ENCODE measurements around the gene PEPD. TPM values are rescaled to one million over a fixed set of nuclear protein-coding genes. Genes with fewer than 3 reads are reported as not detected.
"Not testable (repeated sequence)": the region's sequence is repeated elsewhere in the genome, so short reads cannot be mapped to it uniquely, and the experiment has no call there.

The PEPD gene
- total RNA-seq, 4 donors from 2014 or later: 79.8 to 122 (median 94.8) TPM

GRCh38 chr19:33486936-33487811 is 34.4 kb downstream of the PEPD start:
- Histone ChIP-seq H3K27me3 (no peaks in the 10 kb centered on the region), H3K4me1 (no peaks in the 10 kb centered on the region), H3K27ac (no peak overlapping the region), H3K4me3 (no peak overlapping the region), H3K36me3 (peaks cover 0 to 84% (median 0%) of the 10 kb centered on the region in 3 donors), H3K9me3 (peaks cover 0 to 21% (median 4%) of the 10 kb centered on the region in 4 donors)
- WGBS, 2 donors: 85% methylated on average over 23 of the region's 23 CpGs
- DNase-seq (ENCODE audit: low spot score in 2 of 2): no peak
- no peak for TF ChIP-seq EP300 (IDR thresholded peaks at IDR 0.05)
- TF ChIP-seq, protein P1, sequence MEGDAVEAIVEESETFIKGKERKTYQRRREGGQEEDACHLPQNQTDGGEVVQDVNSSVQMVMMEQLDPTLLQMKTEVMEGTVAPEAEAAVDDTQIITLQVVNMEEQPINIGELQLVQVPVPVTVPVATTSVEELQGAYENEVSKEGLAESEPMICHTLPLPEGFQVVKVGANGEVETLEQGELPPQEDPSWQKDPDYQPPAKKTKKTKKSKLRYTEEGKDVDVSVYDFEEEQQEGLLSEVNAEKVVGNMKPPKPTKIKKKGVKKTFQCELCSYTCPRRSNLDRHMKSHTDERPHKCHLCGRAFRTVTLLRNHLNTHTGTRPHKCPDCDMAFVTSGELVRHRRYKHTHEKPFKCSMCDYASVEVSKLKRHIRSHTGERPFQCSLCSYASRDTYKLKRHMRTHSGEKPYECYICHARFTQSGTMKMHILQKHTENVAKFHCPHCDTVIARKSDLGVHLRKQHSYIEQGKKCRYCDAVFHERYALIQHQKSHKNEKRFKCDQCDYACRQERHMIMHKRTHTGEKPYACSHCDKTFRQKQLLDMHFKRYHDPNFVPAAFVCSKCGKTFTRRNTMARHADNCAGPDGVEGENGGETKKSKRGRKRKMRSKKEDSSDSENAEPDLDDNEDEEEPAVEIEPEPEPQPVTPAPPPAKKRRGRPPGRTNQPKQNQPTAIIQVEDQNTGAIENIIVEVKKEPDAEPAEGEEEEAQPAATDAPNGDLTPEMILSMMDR (IDR thresholded peaks at IDR 0.05): no peak
- TF ChIP-seq POLR2A (IDR thresholded peaks at IDR 0.05): no peak

GRCh38 chr19:33486407-33486806 is 35.2 kb downstream of the PEPD start:
- peaks cover 0 to 87% (median 0%) of the 10 kb centered on the region in 3 donors for H3K36me3 ChIP-seq

DNA sequence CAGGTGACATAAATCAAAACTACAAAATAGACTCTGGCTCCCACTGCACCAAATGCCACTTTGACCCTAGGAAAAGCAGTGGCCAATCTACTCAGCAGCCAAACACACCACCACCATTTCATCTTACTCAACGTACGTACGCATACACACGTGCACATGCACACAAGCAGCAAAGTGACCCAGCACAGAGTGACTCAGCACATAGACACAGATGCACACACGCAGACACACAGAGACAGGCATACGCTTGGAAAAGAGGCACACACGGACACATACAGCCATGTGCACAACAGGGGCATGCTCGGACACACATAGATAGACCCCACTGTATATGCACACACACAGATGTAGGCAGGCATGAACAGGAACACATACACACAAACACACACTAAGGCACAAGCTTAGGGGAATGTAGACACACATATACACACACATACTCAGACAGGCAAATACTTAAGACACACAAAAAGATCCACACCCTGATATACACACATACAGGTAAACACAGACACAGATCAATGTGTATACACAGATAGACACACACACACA is 37.3 kb downstream of the PEPD start:
- no peak overlapping the region for H3K4me3 ChIP-seq
- peaks cover 0 to 92% (median 0%) of the 10 kb centered on the region in 3 donors for H3K36me3 ChIP-seq
- peaks cover 0 to 27% (median 5%) of the 10 kb centered on the region in 4 donors for H3K9me3 ChIP-seq
- TF ChIP-seq, protein P1 (IDR thresholded peaks at IDR 0.05): no peak
- TF ChIP-seq POLR2A (IDR thresholded peaks at IDR 0.05) (no peak), EP300 (IDR thresholded peaks at IDR 0.05) (no peak)
- no peak for DNase-seq (ENCODE audit: low spot score in 2 of 2)
- 97% methylated on average over 8 of the region's 8 CpGs for WGBS, 2 donors
- H3K27me3 ChIP-seq: no peaks in the 10 kb centered on the region
- no peaks in the 10 kb centered on the region for H3K4me1 ChIP-seq
- no peak overlapping the region for H3K27ac ChIP-seq

More at GRCh38 chr19:33486407-33486806, 35.2 kb downstream of the PEPD start:
- peaks cover 0 to 21% (median 4%) of the 10 kb centered on the region in 4 donors for H3K9me3 ChIP-seq
- H3K4me3 ChIP-seq: no peak overlapping the region
- no peaks in the 10 kb centered on the region for H3K4me1 ChIP-seq
- no peak overlapping the region for H3K27ac ChIP-seq
- WGBS, 2 donors: 89 to 90% methylated on average over 8 of the region's 8 CpGs
- TF ChIP-seq POLR2A (IDR thresholded peaks at IDR 0.05) (no peak), EP300 (IDR thresholded peaks at IDR 0.05) (no peak)
- TF ChIP-seq, protein P1 (IDR thresholded peaks at IDR 0.05): no peak
- H3K27me3 ChIP-seq: no peaks in the 10 kb centered on the region
- DNase-seq (ENCODE audit: low spot score in 2 of 2): no peak

DNA sequence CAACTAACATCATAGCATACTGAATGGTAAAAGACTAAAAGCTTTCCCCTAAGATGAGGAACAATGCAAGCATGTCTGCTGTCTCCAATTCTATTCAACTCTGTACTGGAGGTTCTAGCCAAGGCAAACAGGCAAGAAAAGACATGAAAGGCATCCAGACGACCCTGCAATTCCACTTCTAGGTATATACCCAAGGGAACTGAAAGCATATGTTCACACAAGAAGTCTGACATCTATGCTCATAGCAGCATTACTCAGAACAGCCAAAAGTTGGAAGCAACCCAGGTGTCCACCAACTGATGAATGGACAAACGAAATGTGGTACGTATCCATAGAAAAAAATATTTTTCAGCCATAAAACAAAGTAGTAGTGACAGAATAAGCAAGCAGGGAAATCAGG is 39.1 kb downstream of the PEPD start:
- no peak overlapping the region for H3K27ac ChIP-seq
- DNase-seq (ENCODE audit: low spot score in 2 of 2): no peak
- peaks cover 0 to 92% (median under 1%) of the 10 kb centered on the region in 3 donors for H3K36me3 ChIP-seq
- H3K9me3 ChIP-seq: peaks cover 0 to 39% (median 6%) of the 10 kb centered on the region in 4 donors
- no peaks in the 10 kb centered on the region for H3K27me3 ChIP-seq
- no peak overlapping the region for H3K4me3 ChIP-seq
- no peaks in the 10 kb centered on the region for H3K4me1 ChIP-seq
- TF ChIP-seq, protein P1 (IDR thresholded peaks at IDR 0.05): no peak
- TF ChIP-seq EP300 (IDR thresholded peaks at IDR 0.05) (no peak), POLR2A (IDR thresholded peaks at IDR 0.05) (no peak)
- 77 to 82% methylated on average over 3 of the region's 3 CpGs for whole genome bisulfite sequencing, 2 donors

DNA sequence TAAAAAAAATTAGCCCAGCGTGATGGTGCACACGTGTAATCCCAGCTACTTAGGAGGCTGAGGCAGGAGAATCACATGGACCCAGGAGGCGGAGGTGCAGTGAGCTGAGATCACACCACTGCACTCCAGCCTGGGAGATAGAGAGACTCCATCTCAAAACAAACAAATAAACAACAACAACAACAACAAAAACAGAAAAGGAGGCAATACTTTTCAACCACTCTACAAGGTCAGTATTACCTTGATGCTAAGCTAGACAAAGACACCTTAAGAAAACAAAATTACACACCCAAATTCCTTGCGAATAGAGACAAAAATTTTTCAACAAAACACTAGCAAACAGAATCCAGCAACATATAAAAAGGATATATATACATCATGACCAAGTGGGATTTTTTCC is 39.7 kb downstream of the PEPD start:
- Histone ChIP-seq H3K36me3 (peaks cover 0 to 92% (median 7%) of the 10 kb centered on the region in 3 donors), H3K27me3 (no peaks in the 10 kb centered on the region), H3K4me1 (no peaks in the 10 kb centered on the region), H3K9me3 (peaks cover 0 to 39% (median 6%) of the 10 kb centered on the region in 4 donors), H3K27ac (no peak overlapping the region), H3K4me3 (no peak overlapping the region)
- WGBS, 2 donors: 88 to 93% methylated on average over 4 of the region's 4 CpGs
- no peak for TF ChIP-seq POLR2A (IDR thresholded peaks at IDR 0.05)
- no peak for TF ChIP-seq EP300 (IDR thresholded peaks at IDR 0.05)
- TF ChIP-seq, protein P1 (IDR thresholded peaks at IDR 0.05): no peak
- DNase-seq (ENCODE audit: low spot score in 2 of 2): no peak

- DNase-seq (ENCODE audit: low spot score in 2 of 2); H3K4me3 ChIP-seq; H3K27me3 ChIP-seq; H3K27ac ChIP-seq; H3K4me1 ChIP-seq: not testable (repeated sequence)
- H3K9me3 ChIP-seq: peaks cover 0 to 37% (median 6%) of the 10 kb centered on the region in 4 donors
- H3K36me3 ChIP-seq: peaks cover 0 to 91% (median 7%) of the 10 kb centered on the region in 3 donors
- WGBS, 2 donors: 89 to 94% methylated on average over 3 of the region's 3 CpGs
Observed at GRCh38 chr19:33479570-33479969, 42.0 kb downstream of the PEPD start.

Data from tibial nerve (tissue), 4 donors.